GM10266 (cell line): Measurements from ENCODE around the gene VSNL1.

Experiments
- DNase-seq: peaks from one replicate; pipeline ENCODE4 v3.0.0; 2012; ENCODE audit errors: extremely low spot score
- CTCF ChIP-seq: IDR thresholded peaks from 2 replicates; pipeline ENCODE4 v1.5.1; 2012; ENCODE audit warnings: mild to moderate bottlenecking, low read depth; ENCODE audit not compliant: control insufficient read depth, insufficient read depth; ENCODE audit errors: missing control alignments

VSNL1 gene

DNA sequence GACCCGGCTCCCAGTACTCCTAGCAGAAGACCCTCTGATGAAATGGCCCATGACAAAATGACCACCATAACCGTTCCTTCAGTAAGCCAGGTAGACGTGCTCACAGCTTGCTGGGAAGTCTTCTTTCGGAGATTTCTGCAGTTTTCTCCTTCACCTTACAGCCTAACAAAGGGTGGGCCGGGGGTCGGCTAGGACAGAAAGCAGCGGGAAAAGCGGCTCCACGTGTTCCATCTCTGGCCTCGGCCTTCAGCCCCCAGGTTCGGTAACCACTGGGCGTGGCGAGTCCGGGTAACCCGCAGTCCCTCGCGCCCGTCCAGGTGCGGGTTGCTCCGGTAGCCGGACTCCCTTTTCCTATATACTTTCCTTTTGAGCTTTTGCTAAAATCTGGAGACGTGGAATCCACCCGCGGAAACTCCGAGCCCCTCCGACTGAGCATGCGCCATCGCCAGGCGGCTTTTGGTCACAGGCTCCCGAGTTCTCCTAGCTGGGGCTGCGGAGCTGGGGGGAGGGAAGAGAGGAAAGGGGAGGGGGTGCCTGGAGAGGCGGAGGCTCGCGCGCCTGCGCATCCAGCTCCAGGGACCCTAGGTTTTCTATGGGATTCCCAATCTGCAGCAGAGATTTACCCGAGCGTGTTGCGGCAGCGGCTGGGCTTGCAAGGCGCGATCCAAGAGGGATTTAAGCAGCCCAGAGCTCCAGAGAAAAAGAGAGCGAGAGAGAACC lies at the start of gene VSNL1:
VSNL1 (plus strand) TSS at position 604 of the 720 bp plus-strand sequence. CDS start 51,379 bp downstream, outside the sequence.
- TF ChIP-seq CTCF = no peak
- DNase-seq = no peak

- TF ChIP-seq CTCF = no peak
- no peak for DNase-seq
These were observed 44.9 kb upstream of the VSNL1 start for GRCh38 chr2:17495590-17495989.

DNA sequence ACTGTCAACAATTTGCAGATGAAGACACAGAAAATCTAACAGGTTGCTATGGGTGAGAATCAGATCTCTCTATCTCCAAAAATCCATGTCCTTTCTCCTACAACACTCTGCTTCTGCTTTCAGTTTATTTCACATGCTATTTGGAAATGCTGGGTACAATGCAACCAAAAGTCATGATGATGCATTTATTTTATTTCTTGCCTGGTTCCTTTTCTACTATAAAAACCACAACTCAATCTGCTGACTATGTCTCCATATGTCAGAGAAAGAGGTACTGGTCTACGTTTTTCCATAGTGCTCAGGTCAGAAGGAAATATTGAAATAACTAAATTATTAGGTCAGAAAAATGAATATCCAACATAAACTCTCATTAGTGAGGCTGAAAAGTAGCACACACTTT lies 42.8 kb upstream of the VSNL1 start:
- no peak for DNase-seq
- no peak for TF ChIP-seq CTCF

DNA sequence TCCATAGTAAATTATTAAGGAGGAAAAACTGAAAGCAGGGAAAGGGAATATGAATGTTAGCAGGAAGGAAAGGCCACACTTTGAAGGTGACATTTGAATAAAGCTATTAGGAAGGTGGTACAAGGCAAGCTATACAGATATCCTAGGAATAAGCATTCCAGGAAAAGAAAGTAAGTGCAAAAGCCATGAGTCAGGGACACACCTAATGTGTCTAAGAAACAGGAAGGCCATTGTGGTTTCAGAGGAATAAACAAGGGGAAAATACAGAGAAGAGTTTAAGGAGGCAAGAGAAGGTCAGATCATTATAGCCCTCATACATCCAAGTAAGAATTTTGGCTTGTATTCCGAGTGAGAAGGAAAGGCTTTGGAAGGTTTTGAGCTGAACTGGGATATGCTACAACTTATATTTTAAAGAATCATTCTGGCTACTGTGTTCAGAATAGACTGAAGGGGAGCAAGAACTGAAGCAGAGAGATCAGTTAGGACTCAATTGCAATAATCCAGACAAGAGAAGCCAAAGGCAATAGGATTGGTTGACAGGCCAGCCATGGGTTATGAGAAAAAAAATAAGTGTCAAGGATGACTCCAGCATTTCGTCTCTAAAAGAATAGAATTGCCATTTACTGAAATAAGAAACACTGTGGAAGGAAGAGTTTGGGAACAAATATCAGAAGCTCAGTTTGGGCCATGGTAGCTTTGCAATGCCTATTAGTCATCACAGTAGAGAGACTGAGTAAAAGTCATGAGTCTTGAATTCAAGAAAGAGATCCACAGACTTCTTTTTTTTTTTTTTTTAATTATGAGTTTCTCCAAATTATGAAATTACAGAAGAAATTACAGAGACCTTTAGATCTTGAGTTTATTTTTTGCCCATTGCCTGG lies 33.5 kb upstream of the VSNL1 start:
- DNase-seq = no peak
- no peak for TF ChIP-seq CTCF

GRCh38 chr2:17515652-17516051 lies 24.8 kb upstream of the VSNL1 start:
- TF ChIP-seq CTCF = no peak

DNA sequence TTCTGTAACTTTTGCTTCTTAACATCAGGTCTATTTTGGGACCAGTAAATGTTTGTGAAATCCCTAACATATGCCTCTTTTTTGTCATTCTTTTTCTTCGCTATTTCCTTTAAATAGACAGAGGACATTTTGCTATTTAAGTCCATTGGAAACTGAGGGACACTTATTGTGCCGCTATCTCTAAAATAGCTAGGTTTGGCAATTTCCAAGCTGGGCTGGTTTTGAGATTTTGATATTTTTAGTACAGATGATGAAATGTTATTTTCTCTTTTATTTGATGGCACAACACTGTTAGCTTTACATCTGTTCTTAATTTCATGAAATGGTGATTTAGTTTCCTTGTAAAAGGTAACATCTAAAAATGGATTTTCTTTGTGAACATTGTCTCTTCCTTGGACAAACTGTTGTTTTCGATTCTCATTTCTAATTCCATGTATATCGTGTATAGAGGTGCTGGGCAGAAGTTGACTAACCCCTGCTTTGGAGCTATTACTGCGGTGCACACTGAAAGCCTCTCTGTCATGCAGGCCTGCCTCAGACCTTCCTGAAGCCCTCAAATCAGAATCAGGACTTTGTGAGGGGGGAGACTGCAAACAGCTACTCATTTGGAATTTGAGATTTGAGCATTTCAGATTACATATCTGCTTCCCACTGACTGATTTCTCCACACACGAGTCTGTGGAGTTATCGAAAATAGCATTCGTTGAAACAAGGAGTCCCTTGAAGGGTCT lies 22.9 kb upstream of the VSNL1 start:
- DNase-seq = no peak
- no peak for TF ChIP-seq CTCF

More at GRCh38 chr2:17515652-17516051, 24.8 kb upstream of the VSNL1 start:
- peak; percentile 13 for DNase-seq
